ENCODE results near the gene GGN. TPM values are rescaled to one million over a fixed set of nuclear protein-coding genes. Genes with fewer than 3 reads are reported as not detected.
"Not testable (repeated sequence)": the region's sequence is repeated elsewhere in the genome, so short reads cannot be mapped to it uniquely, and the experiment has no call there.

GGN gene
- total RNA-seq, 4 donors from 2014 or later: not detected

- no peak overlapping the region for H3K4me3 ChIP-seq
- DNase-seq (ENCODE audit: low spot score in 2 of 2): no peak
- H3K9me3 ChIP-seq: no peaks in the 10 kb centered on the region
- H3K36me3 ChIP-seq: peaks cover 0 to under 1% (median 0%) of the 10 kb centered on the region in 3 donors
- TF ChIP-seq, protein P1, sequence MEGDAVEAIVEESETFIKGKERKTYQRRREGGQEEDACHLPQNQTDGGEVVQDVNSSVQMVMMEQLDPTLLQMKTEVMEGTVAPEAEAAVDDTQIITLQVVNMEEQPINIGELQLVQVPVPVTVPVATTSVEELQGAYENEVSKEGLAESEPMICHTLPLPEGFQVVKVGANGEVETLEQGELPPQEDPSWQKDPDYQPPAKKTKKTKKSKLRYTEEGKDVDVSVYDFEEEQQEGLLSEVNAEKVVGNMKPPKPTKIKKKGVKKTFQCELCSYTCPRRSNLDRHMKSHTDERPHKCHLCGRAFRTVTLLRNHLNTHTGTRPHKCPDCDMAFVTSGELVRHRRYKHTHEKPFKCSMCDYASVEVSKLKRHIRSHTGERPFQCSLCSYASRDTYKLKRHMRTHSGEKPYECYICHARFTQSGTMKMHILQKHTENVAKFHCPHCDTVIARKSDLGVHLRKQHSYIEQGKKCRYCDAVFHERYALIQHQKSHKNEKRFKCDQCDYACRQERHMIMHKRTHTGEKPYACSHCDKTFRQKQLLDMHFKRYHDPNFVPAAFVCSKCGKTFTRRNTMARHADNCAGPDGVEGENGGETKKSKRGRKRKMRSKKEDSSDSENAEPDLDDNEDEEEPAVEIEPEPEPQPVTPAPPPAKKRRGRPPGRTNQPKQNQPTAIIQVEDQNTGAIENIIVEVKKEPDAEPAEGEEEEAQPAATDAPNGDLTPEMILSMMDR (IDR thresholded peaks at IDR 0.05): no peak
- TF ChIP-seq EP300 (IDR thresholded peaks at IDR 0.05) (no peak), POLR2A (IDR thresholded peaks at IDR 0.05) (no peak)
- WGBS, 2 donors: 81 to 87% methylated on average over 6 of the region's 6 CpGs
- H3K4me1 ChIP-seq: peaks cover 0 to 10% (median 8%) of the 10 kb centered on the region in 4 donors
- H3K27me3 ChIP-seq: peaks cover 0 to 25% of the 10 kb centered on the region in 2 donors
- H3K27ac ChIP-seq: no peak overlapping the region
Observed at GRCh38 chr19:38371081-38371480, 16.8 kb downstream of the GGN start.

DNA sequence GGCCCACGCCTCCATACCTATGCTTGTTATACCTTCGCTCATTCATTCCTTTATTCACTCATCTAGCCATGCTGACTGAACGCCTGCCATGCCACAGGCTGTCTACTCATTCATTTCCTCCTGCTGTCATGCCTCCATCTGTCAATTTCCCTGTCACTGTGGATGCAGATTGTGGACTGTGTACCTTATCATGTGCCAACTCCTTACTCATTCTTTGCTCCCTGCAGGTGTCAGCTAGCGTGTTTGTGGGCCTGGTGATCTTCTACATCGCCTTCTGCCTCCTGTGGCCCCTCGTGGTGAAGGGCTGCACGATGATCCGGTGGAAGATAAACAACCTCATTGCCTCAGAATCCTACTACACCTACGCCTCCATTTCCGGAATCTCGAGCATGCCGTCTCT is 17.5 kb downstream of the GGN start:
- Histone ChIP-seq H3K9me3 (no peaks in the 10 kb centered on the region), H3K27me3 (peaks cover 0 to 33% of the 10 kb centered on the region in 2 donors)
- 72 to 75% methylated on average over 12 of the region's 12 CpGs for WGBS, 2 donors

DNA sequence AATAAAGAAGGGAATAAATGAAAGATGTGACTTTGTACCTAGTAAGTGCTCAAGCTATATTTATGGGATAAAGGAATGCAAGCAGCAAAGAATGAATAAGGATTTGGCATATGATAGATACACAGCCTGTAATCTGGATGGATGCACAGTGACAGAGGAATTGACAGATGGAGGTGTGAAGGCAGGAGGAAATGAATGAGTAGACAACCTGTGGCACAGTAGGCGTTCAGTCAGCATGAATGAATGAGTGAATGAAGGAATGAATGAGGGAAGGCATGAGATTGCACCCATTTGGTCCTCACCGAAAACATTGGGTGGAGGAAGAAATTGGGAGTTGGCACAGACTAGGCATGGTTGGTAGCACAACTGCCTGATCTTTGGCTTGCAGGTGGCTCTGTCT is 18.2 kb downstream of the GGN start:
- DNase-seq (ENCODE audit: low spot score in 2 of 2): no peak
- Histone ChIP-seq H3K36me3 (no peaks in the 10 kb centered on the region), H3K27ac (no peak overlapping the region), H3K4me3 (no peak overlapping the region), H3K27me3 (peaks cover 0 to 40% of the 10 kb centered on the region in 2 donors), H3K9me3 (no peaks in the 10 kb centered on the region), H3K4me1 (no peaks in the 10 kb centered on the region)
- TF ChIP-seq EP300 (IDR thresholded peaks at IDR 0.05) (no peak), POLR2A (IDR thresholded peaks at IDR 0.05) (no peak)
- TF ChIP-seq, protein P1 (IDR thresholded peaks at IDR 0.05): no peak
- 85 to 89% methylated on average over 2 of the region's 2 CpGs for WGBS, 2 donors

More for the DNA sequence above, 17.5 kb downstream of the GGN start:
- Histone ChIP-seq H3K4me1 (peaks cover 0 to 2% (median under 1%) of the 10 kb centered on the region in 4 donors), H3K27ac (no peak overlapping the region), H3K4me3 (no peak overlapping the region), H3K36me3 (no peaks in the 10 kb centered on the region)
- DNase-seq (ENCODE audit: low spot score in 2 of 2): no peak
- no peak for TF ChIP-seq POLR2A (IDR thresholded peaks at IDR 0.05)
- TF ChIP-seq, protein P1 (IDR thresholded peaks at IDR 0.05): no peak
- no peak for TF ChIP-seq EP300 (IDR thresholded peaks at IDR 0.05)

DNA sequence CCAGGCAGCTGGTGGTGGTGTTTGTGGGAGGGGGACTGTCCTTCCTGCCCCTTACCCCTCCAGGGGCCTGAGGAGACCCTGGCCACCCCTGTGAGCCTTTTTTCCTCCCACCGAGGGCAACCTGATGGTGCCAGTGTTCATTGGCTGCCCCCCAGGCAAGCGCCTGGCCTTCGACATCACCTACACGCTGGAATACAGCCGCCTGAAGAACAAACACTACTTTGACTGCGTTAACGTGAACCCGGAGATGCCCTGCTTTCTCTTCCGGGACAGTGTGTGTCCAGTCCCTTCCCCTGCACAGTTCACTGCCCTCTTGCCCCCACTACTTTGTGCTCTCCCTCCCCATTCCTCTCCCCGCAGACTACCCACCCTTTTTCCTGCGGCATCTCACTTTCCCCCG is 20.8 kb downstream of the GGN start:
- H3K4me3 ChIP-seq: no peak overlapping the region
- no peak overlapping the region for H3K27ac ChIP-seq
- H3K4me1 ChIP-seq: peaks cover 0 to 12% (median 10%) of the 10 kb centered on the region in 4 donors
- no peak for TF ChIP-seq EP300 (IDR thresholded peaks at IDR 0.05)
- no peak for TF ChIP-seq POLR2A (IDR thresholded peaks at IDR 0.05)
- TF ChIP-seq, protein P1 (IDR thresholded peaks at IDR 0.05): no peak
- H3K36me3 ChIP-seq: no peaks in the 10 kb centered on the region
- DNase-seq (ENCODE audit: low spot score in 2 of 2): no peak
- H3K27me3 ChIP-seq: peaks cover 0 to 63% of the 10 kb centered on the region in 2 donors
- 48 to 55% methylated on average over 12 of the region's 12 CpGs for WGBS, 2 donors
- H3K9me3 ChIP-seq: no peaks in the 10 kb centered on the region

DNA sequence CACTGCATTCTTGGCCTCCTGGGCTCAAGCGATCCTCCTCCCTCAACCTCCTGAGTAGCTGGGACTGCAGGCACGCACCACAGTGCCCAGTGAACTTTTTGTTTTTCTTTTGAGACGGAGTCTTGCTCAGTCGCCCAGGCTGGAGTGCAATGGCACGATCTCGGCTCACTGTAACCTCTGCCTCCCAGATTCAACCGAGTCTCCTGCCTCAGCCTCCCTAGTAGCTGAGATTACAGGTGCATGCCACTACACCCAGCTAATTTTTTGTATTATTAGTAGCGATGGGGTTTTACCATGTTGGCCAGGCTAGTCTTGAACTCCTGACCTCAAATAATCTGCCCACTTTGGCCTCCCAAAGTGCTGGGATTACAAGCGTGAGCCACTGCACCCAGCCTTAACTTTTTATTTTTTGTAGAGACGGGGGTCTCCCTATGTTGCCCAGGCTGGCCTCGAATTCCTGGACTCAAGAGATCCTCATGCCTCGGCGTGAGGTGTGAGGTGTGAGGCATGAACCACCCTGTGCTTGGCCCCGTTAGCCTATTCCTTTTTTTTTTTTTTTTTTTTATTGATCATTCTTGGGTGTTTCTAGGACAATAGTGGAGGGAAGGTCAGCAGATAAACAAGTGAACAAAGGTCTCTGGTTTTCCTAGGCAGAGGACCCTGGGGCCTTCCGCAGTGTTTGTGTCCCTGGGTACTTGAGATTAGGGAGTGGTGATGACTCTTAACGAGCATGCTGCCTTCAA is 24.7 kb downstream of the GGN start:
- 72 to 74% methylated on average over 14 to 15 of the region's 16 CpGs for WGBS, 2 donors
- H3K9me3 ChIP-seq; H3K36me3 ChIP-seq; DNase-seq (ENCODE audit: low spot score in 2 of 2); H3K27ac ChIP-seq: not testable (repeated sequence)
- Histone ChIP-seq H3K4me1 (peaks cover 0 to 22% (median 13%) of the 10 kb centered on the region in 4 donors), H3K4me3 (peak overlapping the region in 1 of 4 donors; percentile 59), H3K27me3 (peaks cover 0 to 92% of the 10 kb centered on the region in 2 donors)

Measured in tibial nerve (tissue), 4 donors.